Femur (tissue), 1 donor: ENCODE data around the gene IL17REL.

Source experiments
- DNase-seq: peaks from one replicate; pipeline ENCODE4 v3.0.0-alpha.2; 2017

Gene IL17REL

DNA sequence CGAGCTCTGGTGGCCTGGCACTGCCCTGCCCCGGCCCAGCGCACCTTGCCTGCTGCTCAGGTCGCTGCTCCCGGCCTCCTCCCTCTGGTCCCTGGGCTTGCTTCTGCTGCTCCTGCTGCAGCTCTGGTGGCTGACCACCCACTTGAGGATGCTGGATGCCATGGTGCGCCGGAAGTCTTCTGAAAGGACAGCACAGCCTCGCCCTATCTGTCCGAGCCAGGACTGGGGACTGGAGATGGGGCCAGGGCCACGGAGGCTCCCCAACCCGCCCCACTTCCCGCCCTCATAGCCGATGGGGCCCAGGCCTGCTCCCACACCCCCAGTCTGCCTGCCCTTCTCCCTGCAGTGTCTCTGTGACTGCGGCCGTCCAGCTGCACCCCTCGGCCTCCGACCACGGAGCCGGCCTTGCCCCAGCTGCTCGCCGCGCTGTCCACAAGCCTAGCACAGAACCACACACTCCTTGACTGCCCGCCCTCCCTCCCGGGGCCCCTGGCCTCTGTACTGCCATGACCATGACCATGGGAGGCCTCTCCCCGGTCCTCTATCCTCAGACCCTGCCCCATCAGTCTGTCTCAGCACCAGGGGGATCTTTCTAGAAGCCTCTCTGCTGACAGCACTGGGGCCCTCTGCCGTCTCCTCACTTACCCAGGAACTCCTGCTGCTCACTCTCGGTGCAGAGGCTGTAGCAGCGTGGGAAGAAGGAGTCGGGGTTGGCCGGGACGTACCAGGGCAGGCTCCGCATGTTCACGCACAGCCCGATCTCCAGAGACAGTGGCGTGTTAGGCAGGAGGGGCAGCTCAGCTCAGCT is 32.9 kb upstream of the IL17REL start:
- DNase-seq, result no peak

DNA sequence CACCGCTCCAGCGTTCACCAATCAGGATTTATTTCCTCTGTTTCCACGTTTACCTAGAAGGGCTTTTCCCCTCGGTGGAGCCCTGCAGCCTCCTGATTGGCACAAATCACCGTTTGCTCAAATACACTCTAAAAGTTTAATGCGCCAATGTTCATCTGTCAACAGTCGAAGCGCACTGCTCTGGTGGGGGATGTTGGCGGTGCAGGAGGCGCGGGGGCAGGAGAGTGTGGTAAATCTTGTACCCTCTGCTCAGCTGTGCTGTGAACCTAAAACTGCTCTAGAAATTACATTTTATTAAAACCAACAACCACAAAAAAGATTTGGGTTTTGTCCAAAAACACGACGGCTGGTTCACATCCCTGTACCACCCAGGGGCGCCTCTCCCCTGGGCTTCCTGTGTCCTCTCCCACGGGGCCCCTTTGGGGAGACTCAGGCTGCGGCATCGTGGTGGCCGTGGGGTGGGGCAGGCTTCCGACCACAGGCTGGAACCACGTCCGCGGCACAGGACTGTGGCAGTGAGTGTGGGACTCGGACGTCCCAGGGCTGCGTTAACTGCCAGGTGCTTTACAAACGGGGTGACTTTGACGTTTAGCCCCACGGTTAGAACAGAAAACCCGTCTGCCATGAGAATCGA is 32.0 kb upstream of the IL17REL start:
- DNase-seq, result no peak

DNA sequence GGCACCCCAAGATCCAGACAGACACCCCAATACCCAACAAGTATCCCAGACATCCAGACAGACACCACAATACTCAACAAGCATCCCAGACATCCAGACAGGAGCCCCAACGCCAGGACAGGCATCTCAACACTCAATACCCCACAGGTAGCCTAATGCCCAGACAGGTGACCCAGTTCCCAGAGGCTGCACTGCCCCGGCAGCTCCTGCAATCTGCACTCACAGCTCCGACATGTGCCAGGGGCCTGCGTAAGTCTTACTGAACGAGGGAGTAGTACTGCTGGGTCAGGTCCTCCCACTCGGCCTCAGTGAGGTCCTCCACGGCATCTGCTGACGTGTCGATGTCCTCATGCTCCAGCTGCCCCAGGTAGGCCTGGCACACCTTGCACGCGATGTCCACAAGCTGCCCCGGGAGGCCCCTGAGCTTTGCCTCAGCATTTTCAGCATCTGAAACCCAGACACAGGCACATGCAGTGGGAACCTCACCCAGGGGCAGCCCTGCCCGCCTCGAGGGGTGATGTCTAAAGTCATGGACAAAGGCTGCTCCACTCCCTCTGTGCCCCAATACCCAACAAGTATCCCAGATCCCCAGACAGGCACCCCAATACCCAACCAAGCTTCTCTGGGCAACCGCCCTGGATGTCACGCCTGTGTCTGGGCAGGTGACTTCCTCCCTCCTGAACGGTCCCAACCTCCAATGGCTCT is 28.9 kb upstream of the IL17REL start:
- no peak for DNase-seq

DNA sequence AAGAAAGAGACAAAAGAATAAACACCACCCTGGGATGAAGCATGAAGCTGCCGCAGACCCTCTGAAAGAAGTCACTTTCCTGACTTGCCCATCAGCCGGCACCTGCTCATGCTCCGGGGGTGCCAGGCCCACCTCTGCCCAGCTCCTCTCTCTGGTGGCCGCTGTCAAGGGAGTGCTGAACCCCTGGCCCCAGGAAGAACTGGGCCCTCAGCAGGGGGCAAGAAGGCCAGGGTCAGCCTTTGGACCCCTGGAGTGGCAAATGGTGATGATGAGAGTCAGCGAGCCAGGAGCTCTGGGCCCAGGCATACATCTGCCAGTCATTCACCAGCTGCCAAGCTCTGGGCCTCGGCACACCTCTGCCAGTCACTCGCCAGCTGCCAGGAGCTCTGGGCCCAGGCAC is 28.2 kb upstream of the IL17REL start:
- DNase-seq, result no peak

DNA sequence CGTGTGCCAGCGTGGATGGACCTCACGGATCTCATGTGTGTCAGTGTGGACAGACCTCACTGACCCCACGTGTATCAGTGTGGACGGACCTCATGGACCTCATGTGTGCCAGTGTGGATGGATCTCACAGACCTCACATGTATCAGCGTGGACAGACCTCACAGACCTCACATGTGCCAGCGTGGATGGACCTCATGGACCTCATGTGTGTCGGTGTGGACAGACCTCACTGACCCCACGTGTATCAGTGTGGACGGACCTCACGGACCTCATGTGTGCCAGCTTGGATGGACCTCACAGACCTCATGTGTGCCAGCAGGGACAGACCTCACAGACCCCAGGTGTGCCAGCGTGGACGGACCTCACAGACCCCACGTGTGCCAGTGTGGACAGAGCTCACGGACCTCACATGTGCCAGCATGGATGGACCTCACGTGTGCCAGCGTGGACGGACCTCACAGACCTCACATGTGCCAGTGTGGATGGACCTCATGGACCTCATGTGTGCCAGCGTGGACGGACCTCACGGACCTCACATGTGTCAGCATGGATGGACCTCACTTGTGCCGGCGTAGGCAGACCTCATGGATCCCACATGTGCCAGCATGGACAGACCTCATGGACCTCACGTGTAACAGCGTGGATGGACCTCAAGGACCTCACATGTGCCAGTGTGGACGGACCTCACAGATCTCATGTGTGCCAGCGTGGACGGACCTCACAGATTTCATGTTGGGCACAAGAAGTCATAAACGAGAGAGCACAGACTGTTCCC is 27.3 kb upstream of the IL17REL start:
- DNase-seq, result no peak

DNA sequence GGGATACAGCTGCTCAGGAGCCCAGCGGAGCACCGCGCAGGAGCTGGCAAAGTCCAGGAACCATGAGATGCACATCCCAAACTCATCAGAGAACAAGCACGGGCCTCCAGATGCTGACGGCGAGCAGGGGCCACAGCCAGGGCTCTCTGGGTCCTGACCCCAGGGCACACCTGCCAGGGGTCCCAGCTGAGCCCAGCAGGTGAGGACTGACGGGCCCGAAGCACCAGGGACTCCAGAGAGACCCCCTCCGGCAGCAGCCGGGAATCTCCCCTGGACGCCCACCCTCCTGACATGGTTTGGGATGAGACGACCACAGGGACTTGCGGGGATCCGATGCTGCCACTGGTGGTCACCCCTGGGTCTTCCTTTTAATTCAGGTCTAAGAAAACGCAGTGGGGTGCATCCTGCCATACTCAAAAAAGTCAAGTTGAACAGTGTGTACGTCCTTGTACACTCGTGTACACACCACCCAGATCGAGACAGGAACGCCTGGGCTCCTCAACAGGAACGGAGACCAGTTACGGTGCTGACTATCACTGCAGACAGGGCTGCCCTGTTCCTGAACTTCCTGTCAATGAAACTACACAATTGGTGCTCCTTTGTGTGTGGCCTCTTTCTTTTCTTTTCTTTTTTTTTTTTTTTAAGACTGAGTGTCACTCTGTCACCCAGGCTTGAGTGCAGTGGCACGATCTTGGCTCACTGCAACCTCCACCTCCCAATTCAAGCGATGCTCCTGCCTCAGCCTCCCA is 23.6 kb upstream of the IL17REL start:
- DNase-seq, result no peak

DNA sequence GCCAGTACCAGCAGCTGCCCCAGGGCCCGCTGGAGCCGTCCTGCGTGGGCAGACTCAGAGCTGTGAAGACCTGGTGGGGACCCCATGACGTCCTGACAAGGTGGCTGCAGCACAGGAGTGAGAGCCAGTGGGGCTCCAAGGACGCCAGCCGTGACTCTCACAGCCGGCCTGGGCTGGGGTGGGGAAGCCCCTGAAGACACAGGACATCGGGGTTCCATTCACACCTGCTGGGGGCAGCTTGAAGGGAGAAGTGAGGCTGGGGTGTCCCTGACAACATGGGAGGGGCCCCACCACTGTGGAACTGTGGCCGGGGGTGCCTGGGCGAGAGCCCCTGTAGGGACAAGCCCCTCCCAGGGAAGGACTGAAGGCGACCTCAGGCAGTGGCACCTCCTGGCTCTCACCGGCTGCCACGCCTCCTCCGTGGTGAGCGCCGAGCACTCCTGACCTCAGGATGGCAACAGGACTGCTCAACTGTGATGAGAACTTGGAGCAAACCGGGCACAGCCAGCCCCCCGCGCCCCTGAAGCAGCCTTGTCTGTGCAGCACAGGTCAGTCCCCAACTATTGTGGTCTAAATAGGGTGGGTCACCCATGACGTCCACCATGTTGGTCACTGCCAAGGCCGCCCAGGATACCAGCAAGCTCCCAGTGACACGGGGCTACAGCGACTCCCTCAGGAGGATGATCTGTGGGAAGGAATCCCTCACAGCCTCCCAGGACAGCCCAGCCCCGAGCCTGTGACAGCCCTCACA is 22.7 kb upstream of the IL17REL start:
- DNase-seq, result no peak

DNA sequence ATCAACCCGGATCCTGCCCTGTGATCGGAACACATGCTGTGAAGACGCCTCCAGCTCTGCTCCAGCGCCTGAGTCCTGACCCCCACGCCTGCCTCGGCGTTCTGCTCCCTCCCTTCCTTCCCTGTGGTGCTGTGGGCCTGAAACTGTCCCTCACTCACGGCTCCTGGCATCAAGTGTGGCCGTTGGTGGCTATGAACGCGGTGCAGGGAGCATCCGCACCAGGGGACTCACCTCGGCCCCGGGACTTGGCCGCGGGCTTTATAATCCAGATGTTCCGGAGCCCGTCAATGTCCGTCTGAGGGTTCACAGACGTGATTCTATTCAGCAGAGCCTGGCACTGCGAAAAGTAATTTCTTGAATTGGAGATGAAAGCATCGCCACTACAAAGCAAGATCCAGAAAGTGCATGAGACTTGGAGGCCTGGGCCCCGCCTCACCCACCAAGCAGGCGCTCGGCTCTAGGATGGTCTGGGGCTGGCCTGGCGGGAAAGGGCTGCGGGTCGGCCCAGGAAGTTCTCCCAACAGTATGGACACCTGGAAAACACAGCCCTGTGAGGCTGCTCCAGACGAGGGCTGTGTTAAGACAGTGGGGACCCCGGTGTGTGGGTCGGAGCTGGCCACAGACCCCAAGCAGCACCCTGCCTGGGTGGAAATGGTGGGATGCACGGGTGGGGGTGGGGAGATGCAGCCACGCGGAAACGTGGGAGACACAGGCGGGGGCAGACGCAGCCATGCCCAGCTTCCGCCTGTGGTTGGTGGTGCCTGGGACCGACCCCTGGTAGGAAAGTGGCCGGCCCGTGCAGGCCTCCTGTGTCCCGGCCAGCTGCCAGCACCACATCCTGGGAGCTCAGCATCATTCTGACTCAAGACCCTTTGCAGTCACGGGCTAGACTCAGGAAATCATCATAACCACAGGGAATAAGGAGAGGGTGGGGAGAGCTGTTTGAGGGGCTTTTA is 21.8 kb upstream of the IL17REL start:
- DNase-seq, result no peak

DNA sequence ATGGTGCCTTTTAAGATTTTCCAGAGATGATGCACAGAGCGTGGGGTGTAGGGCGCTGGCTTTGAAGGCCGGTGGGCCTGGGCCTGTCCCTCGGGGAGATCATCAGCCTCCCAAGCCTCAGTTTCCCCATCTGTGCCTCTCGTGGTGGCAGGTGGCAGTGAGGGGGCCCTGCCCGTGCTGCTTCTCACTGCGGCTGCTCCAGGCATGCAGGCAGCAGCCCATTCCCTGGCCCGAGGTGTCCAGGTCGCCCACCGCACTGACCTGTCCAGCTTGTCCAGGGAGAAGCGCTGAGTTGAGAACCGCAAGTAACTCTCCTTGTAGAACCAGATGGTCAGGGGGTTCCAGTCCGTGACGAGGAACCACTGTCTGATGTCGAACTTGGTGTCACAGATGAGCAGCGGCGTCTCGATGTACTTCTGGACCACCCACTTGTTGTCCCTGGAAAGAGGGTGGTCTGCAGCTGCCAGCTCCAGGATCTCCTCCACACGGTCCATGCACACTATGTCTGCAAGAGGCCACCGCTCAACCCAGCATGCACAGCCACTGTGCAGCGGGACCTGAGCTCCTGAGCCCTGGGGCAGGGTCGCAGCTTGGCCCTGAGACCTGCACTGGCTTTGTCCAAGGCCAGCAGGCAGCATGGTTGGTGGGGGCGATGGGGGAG is 20.5 kb upstream of the IL17REL start:
- no peak for DNase-seq

DNA sequence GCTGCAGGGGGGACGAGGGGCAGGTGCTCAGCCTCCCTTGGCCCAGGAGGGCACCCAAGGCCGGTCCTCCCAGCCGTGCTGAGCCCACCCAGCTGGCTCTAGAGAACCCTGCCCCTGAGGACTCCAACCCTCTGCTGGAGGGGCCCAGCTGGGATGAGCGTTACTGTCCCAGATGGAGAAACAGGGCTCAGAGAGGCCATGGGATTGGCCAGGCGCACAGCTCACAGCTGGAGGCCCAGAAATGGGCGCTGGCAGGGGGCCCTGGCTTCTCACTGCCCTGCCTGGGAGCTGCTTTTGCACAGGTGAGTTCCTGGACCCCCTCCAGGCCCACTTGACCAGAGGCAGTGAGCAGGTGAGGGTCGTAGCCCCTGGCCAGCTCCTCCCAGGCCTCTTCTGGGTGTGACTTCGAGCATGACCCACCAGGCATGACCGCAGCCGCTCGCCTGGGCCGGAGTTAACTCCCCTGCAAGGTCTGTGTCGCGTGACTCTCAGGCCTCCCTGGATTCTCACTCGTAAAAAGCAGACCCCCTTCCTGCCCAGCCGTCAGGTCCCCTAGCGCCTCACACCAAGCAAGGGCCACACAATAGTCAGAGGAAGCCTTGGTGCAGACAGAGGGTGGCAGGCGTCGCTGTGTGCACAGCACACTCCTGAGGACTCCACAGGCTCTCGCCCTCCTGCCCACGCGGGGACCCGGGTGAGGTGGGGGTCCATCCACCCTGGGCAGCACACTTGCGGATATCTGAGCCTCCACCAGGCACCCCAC is 19.7 kb upstream of the IL17REL start:
- no peak for DNase-seq

DNA sequence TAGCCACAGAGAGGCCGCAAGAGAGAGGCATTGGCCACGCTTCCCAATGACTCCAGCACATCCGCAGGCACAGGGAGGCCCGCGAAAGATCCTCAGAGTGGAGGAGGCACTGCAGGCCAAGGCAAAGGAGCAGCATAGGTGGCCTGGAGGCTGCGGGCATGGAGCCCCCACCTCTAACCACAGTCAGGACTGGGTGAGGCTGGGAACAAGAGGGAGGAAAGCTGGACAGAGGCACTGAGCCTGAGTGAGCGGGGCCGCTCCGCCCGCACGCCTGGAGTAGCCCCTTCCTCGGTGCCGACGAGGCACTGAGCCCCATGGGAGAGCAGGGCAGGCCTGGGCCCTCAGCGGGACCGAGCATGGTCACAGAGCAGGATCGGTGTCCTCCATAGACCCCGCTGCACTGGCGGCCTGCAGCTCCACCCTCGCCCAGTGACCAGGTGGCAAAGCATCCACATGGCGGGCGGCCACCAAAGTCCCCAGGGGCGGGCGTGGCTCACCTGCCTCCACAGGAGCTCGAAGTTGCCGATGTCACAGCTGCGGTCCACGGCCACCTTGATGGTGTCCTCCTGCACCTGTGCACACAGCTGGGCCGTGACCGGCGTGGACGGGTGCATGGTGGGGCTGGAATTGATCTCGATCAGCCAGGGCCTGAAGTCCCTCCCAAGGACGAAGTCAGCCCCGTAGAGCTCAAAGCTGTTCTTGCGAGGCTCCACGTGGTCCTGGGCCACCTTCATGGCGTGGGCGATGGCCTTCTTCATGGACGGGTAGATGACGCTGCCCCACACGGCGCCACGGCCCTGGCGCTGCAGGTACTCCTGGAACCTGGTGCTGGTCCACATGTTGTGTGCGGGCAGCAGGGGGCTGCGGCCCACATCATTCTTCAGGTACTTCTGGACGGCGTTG is 18.9 kb upstream of the IL17REL start:
- no peak for DNase-seq

DNA sequence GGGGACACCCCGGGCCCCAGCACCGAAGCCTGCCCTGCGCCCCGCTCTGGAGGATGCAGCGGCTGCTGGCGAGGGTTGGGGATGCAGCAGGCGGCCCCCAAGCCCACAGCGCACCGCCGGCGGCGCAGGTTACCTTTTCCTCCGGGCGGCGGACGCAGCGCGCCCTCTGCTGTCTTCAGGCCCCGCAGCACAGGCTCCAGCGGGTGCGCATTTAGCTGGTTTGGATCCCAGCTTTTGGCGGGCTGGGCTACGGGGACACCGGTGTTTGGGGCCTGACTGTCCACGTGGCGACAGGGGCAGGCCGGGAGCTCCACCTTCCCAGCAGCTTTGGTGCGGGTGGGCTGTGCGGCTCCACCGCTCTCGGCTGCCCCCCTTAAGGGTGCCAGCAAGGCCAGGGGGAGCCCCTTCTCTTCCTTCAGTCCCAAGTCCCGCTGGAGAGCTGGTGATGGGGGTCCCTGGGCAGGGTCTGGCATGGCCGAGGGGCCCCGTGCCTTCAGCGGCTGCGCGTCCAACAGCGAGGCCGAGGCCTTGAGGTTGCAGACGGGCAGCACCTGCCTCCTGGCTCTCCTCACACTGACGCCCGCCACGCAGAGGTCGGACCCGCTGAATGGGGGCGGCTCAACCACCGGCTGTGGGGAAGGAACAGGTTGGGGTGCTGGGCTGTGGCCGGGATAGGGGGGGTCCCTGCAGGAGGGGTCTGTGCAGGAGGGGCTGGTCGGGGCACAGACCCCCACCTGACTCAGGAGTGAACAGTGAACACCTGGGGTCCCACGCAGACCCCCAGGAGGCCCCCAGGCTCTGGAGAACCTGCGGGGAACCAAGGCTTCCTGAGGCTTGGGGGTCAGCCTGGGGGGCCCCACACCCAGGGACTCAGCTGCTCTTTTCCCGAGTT is 18.0 kb upstream of the IL17REL start:
- DNase-seq, result peak; percentile 72

DNA sequence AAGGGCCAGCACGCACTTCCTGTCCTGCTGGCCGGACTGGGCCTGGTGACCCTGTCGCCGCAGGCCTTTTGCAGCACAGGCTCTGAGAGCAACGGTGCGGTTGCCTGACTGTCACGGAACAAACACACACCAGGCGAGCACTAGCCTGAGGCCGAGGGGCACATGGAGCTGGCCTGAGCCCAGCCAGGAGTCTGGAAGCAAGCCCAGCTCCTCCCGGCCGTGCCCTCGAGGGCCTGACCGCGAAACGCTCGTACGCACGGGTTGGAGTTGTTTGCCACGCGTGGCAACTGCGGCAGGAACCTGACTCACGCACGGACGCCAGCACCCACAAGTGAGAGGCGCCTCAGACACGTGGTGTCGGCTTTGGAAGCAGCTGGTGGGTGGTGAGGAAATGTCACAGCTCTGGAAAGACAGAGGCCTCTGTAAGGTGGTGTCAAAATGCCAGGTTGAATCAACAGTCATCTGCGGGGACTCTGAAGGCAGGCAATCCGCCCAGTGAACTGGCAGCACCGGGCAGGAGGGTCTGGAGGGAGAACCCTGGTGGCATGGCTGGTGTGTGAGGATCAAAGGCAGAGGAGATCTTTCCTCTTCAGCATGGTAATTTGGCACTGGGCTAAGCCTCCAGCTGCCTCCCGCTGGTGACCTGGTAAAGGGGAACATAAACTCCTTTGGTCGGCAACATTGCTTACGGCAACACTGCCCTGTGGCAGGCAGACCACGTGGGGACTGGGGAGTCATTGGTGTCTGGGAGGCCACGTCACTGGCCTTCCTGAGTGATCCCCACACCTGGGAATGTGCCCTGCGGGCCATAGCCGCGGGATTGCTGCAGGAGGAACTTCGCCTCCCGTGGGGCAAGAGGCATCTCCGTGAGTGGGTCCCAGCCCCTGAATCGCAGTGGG is 15.3 kb upstream of the IL17REL start:
- DNase-seq, result no peak

DNA sequence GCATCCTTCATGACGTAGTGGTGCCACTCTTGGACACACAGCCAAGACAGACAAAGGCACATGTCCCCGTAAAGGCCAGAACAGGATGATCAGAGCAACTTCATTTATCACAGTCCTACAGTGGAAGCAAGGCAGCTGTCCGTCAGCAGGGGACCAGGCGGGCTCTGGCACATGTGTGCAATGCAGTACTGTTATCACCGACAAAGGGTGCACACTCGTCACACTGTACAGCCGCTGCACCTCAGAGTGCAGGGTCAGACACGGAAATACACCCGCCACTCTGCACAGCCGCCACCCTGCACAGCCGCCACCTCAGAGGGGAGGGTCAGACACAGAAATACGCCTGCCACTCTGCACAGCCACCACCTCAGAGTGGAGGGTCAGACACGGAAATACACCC is 13.4 kb upstream of the IL17REL start:
- DNase-seq, result no peak

DNA sequence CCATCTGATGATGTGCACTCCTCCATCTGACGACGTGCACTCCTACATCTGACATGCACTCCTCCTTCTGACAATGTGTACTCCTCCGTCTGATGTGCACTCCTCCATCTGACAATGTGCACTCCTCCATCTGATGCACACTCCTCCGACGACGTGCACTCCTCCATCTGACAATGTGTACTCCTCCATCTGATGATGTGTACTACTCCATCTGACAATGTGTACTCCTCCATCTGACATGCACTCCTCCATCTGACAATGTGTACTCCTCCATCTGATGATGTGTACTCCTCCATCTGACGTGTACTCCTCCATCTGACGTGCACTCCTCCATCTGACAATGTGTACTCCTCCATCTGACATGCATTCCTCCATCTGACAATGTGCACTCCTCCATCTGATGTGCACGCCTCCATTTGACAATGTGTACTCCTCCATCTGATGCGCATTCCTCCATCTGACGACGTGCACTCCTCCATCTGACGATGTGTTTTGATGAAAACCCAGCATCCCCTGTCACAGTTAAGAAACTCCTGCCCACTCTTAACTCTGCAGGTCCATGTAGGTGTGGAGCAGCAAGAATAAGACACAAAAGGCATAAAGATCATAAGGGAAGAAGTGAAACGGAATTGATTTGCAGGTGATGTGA is 9.7 kb upstream of the IL17REL start:
- no peak for DNase-seq
